Hematopoietic multipotent progenitor cell treated with erythropoietin and hydrocortisone succinate and interleukin-3 and kit ligand, for 15 days (in vitro differentiated cells): ENCODE measurements around the gene MYO5B.

Experiments used
- DNase-seq: peaks from one replicate; pipeline ENCODE4 v3.0.0-alpha.2; 2015; ENCODE audit warnings: low spot score

Gene MYO5B

GRCh38 chr18:50144540-50144939, 50.4 kb downstream of the MYO5B start:
- DNase-seq = no peak

- DNase-seq = no peak
These were observed 51.1 kb downstream of the MYO5B start for GRCh38 chr18:50143886-50144285.

GRCh38 chr18:50143294-50143693, 51.7 kb downstream of the MYO5B start:
- DNase-seq = no peak

GRCh38 chr18:50142441-50143120, 52.4 kb downstream of the MYO5B start:
- no peak for DNase-seq

GRCh38 chr18:50138181-50139064, 56.5 kb downstream of the MYO5B start:
- no peak for DNase-seq

GRCh38 chr18:50135903-50136302, 59.0 kb downstream of the MYO5B start:
- DNase-seq = no peak

- DNase-seq = no peak
These were observed 61.4 kb downstream of the MYO5B start for GRCh38 chr18:50133526-50133925.

GRCh38 chr18:50131591-50131990, 63.4 kb downstream of the MYO5B start:
- no peak for DNase-seq

- no peak for DNase-seq
These were observed 66.3 kb downstream of the MYO5B start for GRCh38 chr18:50128506-50129271.

- DNase-seq = no peak
These were observed 67.3 kb downstream of the MYO5B start for GRCh38 chr18:50127516-50128210.

GRCh38 chr18:50126471-50126870, 68.5 kb downstream of the MYO5B start:
- DNase-seq = no peak

- no peak for DNase-seq
These were observed 69.5 kb downstream of the MYO5B start for GRCh38 chr18:50125456-50125855.

- no peak for DNase-seq
These were observed 75.7 kb downstream of the MYO5B start for GRCh38 chr18:50119296-50119695.

- DNase-seq = no peak
These were observed 77.1 kb downstream of the MYO5B start for GRCh38 chr18:50117863-50118262.

- DNase-seq = no peak
These were observed 79.9 kb downstream of the MYO5B start for GRCh38 chr18:50115095-50115494.

- no peak for DNase-seq
These were observed 80.5 kb downstream of the MYO5B start for GRCh38 chr18:50114448-50114847.

- no peak for DNase-seq
These were observed 81.2 kb downstream of the MYO5B start for GRCh38 chr18:50113726-50114125.

GRCh38 chr18:50111398-50111797, 83.5 kb downstream of the MYO5B start:
- DNase-seq = no peak

GRCh38 chr18:50107468-50107977, 87.4 kb downstream of the MYO5B start:
- no peak for DNase-seq

GRCh38 chr18:50105027-50105426, 89.9 kb downstream of the MYO5B start:
- DNase-seq = no peak

- no peak for DNase-seq
These were observed 90.5 kb downstream of the MYO5B start for GRCh38 chr18:50104421-50104820.
